ENCODE data around the gene CNGA2. TPM values are rescaled to one million over a fixed set of nuclear protein-coding genes. Genes with fewer than 3 reads are reported as not detected.

Gene CNGA2
- total and polyA plus RNA-seq, 4 donors, result not detected

DNA sequence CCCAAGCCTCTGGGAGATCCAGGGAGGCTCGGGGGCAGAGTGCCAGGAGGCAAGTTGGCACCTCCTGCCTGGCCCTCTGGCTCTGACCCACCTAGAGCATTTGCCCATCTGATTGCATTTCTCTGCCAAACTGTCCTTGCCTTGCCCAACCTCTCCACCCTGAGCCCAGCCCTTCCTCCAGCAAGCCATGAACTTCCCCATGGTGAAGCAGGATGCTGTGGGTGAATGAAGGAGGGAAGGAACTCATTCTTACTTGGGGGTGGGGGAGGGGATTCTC, 9.3 kb upstream of the CNGA2 start:
- 39% methylated on average over 1 of the region's 1 CpG for WGBS
- TF ChIP-seq JUND (IDR thresholded peaks at IDR 0.05) (no peak), HNF4G (IDR thresholded peaks at IDR 0.05) (no peak), RXRA (IDR thresholded peaks at IDR 0.05) (no peak), HNF4A (conservative IDR thresholded peaks at IDR 0.05) (no peak), FOXA1 (IDR thresholded peaks at IDR 0.05) (no peak), EGR1 (IDR thresholded peaks at IDR 0.05; ENCODE audit: low read depth in 2 of 2) (no peak), FOXA2 (IDR thresholded peaks at IDR 0.05) (no peak), GABPA (IDR thresholded peaks at IDR 0.05 in 1 of 2, conservative IDR thresholded peaks at IDR 0.05 in 1 of 2) (no peak), YY1 (IDR thresholded peaks at IDR 0.05) (no peak), NR2F2 (IDR thresholded peaks at IDR 0.05) (no peak)
- TF ChIP-seq, protein P1, sequence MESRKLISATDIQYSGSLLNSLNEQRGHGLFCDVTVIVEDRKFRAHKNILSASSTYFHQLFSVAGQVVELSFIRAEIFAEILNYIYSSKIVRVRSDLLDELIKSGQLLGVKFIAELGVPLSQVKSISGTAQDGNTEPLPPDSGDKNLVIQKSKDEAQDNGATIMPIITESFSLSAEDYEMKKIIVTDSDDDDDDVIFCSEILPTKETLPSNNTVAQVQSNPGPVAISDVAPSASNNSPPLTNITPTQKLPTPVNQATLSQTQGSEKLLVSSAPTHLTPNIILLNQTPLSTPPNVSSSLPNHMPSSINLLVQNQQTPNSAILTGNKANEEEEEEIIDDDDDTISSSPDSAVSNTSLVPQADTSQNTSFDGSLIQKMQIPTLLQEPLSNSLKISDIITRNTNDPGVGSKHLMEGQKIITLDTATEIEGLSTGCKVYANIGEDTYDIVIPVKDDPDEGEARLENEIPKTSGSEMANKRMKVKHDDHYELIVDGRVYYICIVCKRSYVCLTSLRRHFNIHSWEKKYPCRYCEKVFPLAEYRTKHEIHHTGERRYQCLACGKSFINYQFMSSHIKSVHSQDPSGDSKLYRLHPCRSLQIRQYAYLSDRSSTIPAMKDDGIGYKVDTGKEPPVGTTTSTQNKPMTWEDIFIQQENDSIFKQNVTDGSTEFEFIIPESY (IDR thresholded peaks at IDR 0.05), result no peak
- TF ChIP-seq, protein P2, sequence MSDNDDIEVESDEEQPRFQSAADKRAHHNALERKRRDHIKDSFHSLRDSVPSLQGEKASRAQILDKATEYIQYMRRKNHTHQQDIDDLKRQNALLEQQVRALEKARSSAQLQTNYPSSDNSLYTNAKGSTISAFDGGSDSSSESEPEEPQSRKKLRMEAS (IDR thresholded peaks at IDR 0.05), result no peak
- TF ChIP-seq, protein P3, sequence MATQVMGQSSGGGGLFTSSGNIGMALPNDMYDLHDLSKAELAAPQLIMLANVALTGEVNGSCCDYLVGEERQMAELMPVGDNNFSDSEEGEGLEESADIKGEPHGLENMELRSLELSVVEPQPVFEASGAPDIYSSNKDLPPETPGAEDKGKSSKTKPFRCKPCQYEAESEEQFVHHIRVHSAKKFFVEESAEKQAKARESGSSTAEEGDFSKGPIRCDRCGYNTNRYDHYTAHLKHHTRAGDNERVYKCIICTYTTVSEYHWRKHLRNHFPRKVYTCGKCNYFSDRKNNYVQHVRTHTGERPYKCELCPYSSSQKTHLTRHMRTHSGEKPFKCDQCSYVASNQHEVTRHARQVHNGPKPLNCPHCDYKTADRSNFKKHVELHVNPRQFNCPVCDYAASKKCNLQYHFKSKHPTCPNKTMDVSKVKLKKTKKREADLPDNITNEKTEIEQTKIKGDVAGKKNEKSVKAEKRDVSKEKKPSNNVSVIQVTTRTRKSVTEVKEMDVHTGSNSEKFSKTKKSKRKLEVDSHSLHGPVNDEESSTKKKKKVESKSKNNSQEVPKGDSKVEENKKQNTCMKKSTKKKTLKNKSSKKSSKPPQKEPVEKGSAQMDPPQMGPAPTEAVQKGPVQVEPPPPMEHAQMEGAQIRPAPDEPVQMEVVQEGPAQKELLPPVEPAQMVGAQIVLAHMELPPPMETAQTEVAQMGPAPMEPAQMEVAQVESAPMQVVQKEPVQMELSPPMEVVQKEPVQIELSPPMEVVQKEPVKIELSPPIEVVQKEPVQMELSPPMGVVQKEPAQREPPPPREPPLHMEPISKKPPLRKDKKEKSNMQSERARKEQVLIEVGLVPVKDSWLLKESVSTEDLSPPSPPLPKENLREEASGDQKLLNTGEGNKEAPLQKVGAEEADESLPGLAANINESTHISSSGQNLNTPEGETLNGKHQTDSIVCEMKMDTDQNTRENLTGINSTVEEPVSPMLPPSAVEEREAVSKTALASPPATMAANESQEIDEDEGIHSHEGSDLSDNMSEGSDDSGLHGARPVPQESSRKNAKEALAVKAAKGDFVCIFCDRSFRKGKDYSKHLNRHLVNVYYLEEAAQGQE (IDR thresholded peaks at IDR 0.05), result no peak
- TF ChIP-seq, protein P4, sequence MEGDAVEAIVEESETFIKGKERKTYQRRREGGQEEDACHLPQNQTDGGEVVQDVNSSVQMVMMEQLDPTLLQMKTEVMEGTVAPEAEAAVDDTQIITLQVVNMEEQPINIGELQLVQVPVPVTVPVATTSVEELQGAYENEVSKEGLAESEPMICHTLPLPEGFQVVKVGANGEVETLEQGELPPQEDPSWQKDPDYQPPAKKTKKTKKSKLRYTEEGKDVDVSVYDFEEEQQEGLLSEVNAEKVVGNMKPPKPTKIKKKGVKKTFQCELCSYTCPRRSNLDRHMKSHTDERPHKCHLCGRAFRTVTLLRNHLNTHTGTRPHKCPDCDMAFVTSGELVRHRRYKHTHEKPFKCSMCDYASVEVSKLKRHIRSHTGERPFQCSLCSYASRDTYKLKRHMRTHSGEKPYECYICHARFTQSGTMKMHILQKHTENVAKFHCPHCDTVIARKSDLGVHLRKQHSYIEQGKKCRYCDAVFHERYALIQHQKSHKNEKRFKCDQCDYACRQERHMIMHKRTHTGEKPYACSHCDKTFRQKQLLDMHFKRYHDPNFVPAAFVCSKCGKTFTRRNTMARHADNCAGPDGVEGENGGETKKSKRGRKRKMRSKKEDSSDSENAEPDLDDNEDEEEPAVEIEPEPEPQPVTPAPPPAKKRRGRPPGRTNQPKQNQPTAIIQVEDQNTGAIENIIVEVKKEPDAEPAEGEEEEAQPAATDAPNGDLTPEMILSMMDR (IDR thresholded peaks at IDR 0.05; ENCODE audit: low read depth, low read length, missing input control), result no peak

DNA sequence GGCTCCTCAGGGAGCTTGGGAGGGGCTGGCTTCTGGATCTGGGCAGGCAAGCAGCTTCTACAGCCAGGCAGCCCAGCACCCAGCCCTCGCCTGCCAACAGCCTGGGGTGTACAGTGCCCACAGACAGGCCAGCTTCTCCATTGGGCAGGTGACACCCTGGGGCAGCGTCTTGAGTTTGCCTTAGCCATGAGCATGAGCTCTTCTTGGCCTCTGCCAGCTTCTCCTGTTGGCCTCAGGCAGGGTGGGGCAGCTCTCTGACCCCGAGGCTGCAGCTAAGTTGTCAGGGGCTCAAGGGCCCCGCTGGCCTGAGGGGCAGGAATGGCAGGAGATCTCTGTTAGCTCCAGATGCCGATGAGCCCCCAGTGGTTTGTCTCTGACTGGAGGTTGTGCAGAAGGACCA, 7.8 kb upstream of the CNGA2 start:
- TF ChIP-seq, protein P2 (IDR thresholded peaks at IDR 0.05), result no peak
- TF ChIP-seq EGR1 (IDR thresholded peaks at IDR 0.05; ENCODE audit: low read depth in 2 of 2), result no peak
- TF ChIP-seq, protein P1 (IDR thresholded peaks at IDR 0.05), result no peak
- TF ChIP-seq TAF1 (conservative IDR thresholded peaks at IDR 0.05), result no peak
- no peak for TF ChIP-seq FOXA2 (IDR thresholded peaks at IDR 0.05)
- no peak overlapping the region for H3K27ac ChIP-seq (ENCODE audit: low read depth in 1 of 2, low read length in 2 of 2)
- H3K9me3 ChIP-seq (ENCODE audit: control insufficient read depth in 4 of 4, low read length in 3 of 4), result no peaks in the 10 kb centered on the region
- peaks cover 0 to 12% (median 3%) of the 10 kb centered on the region in 4 donors for H3K4me1 ChIP-seq (ENCODE audit: control insufficient read depth in 4 of 4, insufficient read depth in 4 of 4, low read length in 3 of 4)
- H3K36me3 ChIP-seq (ENCODE audit: control insufficient read depth in 4 of 4, insufficient read depth in 3 of 4, low read depth in 1 of 4, low read length in 3 of 4), result no peaks in the 10 kb centered on the region
- 92% methylated on average over 5 of the region's 5 CpGs for WGBS
- H3K9ac ChIP-seq (ENCODE audit: low read depth in 1 of 2, low read length in 2 of 2), result no peak overlapping the region
- no peak overlapping the region for H3K4me3 ChIP-seq (ENCODE audit: low read depth in 1 of 3, low read length in 3 of 3)
- DNase-seq (ENCODE audit: low spot score), result no peak
- peaks cover 0 to 2% (median 0%) of the 10 kb centered on the region in 4 donors for H3K27me3 ChIP-seq (ENCODE audit: control insufficient read depth in 4 of 4, insufficient read depth in 4 of 4, low read length in 3 of 4)

More for the DNA sequence above, 9.3 kb upstream of the CNGA2 start:
- Histone ChIP-seq H3K4me1 (ENCODE audit: control insufficient read depth in 4 of 4, insufficient read depth in 4 of 4, low read length in 3 of 4) (peaks cover 0 to 12% (median 3%) of the 10 kb centered on the region in 4 donors), H3K36me3 (ENCODE audit: control insufficient read depth in 4 of 4, insufficient read depth in 3 of 4, low read depth in 1 of 4, low read length in 3 of 4) (no peaks in the 10 kb centered on the region), H3K9me3 (ENCODE audit: control insufficient read depth in 4 of 4, low read length in 3 of 4) (no peaks in the 10 kb centered on the region), H3K9ac (ENCODE audit: low read depth in 1 of 2, low read length in 2 of 2) (no peak overlapping the region), H3K27me3 (ENCODE audit: control insufficient read depth in 4 of 4, insufficient read depth in 4 of 4, low read length in 3 of 4) (peaks cover 0 to 2% (median 0%) of the 10 kb centered on the region in 4 donors), H3K4me3 (ENCODE audit: low read depth in 1 of 3, low read length in 3 of 3) (no peak overlapping the region), H3K27ac (ENCODE audit: low read depth in 1 of 2, low read length in 2 of 2) (no peak overlapping the region)
- no peak for DNase-seq (ENCODE audit: low spot score)
